RWPE2 (cell line): ENCODE results near the gene ARHGAP21.

ENCODE experiments used
- ATAC-seq: fragments of 200-7000 bp; cut with Tn5 transposase; 3 replicates; pipeline ENCODE4 v1.9.1; 2021; ENCODE audit warnings: low read depth
- DNase-seq: peaks from one replicate; pipeline ENCODE4 v3.0.0-alpha.2; 2020; ENCODE audit warnings: low spot score
- H3K27ac ChIP-seq: fragments of 450-650 bp; 2 replicates; pipeline ENCODE4 v1.5.1; 2017; ENCODE audit warnings: mild to moderate bottlenecking; ENCODE audit not compliant: poor library complexity, severe bottlenecking
- H3K27me3 ChIP-seq: fragments of 250-450 bp; sonication (Bioruptor Pico); 2 replicates; pipeline ENCODE4 v1.5.1; 2021; ENCODE audit warnings: mild to moderate bottlenecking, moderate library complexity; ENCODE audit not compliant: insufficient read depth, poor library complexity, severe bottlenecking
- H3K36me3 ChIP-seq: fragments of 250-450 bp; sonication (Bioruptor Pico); 2 replicates; pipeline ENCODE4 v1.5.1; 2020; ENCODE audit warnings: low read depth, mild to moderate bottlenecking, moderate library complexity
- H3K4me1 ChIP-seq: fragments of 250-450 bp; sonication (Bioruptor Pico); 2 replicates; pipeline ENCODE4 v1.5.1; 2021; ENCODE audit warnings: mild to moderate bottlenecking, moderate library complexity; ENCODE audit not compliant: insufficient read depth, poor library complexity, severe bottlenecking
- H3K4me3 ChIP-seq: fragments of 250-450 bp; sonication (Bioruptor Pico); 2 replicates; pipeline ENCODE4 v1.5.1; 2021; ENCODE audit warnings: mild to moderate bottlenecking, moderate library complexity; ENCODE audit not compliant: severe bottlenecking
- H3K9me3 ChIP-seq: fragments of 250-450 bp; sonication (Bioruptor Pico); 2 replicates; pipeline ENCODE4 v1.5.1; 2021; ENCODE audit warnings: mild to moderate bottlenecking, moderate library complexity; ENCODE audit not compliant: severe bottlenecking
- TF ChIP-seq, protein P1 (sequence below): fragments of 450-650 bp; IDR thresholded peaks from one replicate; pipeline ENCODE4 v1.5.1; 2017; ENCODE audit warnings: mild to moderate bottlenecking, moderate library complexity; ENCODE audit not compliant: poor library complexity, severe bottlenecking

The ARHGAP21 gene

DNA sequence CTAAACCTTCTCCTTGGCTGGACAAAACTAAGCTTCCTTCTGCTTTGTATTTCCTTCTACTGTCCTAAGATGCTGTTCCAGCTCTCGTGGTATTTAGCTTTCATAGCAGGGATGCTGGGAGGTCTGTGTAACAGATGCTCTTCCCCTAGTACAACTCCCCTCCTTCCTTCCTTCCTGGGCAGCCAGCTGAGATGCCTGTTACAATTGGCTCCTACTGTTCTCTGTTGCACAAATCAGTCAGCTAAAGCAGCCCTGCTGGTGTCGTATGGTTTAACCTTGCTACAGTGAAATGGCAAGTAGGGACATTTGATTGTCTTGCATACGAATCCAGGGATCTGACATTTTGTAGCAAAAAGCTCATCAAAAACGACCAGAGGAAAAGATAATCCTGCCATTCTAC is 143.8 kb downstream of the ARHGAP21 start:
- Histone ChIP-seq H3K9me3 (no peaks in the 10 kb centered on the region), H3K4me3 (no peak overlapping the region), H3K36me3 (no peaks in the 10 kb centered on the region; the same call in 1 of the 2 replicates), H3K27me3 (no peaks in the 10 kb centered on the region), H3K4me1 (no peaks in the 10 kb centered on the region), H3K27ac (no peak overlapping the region)
- no peak for ATAC-seq
- TF ChIP-seq, protein P1, sequence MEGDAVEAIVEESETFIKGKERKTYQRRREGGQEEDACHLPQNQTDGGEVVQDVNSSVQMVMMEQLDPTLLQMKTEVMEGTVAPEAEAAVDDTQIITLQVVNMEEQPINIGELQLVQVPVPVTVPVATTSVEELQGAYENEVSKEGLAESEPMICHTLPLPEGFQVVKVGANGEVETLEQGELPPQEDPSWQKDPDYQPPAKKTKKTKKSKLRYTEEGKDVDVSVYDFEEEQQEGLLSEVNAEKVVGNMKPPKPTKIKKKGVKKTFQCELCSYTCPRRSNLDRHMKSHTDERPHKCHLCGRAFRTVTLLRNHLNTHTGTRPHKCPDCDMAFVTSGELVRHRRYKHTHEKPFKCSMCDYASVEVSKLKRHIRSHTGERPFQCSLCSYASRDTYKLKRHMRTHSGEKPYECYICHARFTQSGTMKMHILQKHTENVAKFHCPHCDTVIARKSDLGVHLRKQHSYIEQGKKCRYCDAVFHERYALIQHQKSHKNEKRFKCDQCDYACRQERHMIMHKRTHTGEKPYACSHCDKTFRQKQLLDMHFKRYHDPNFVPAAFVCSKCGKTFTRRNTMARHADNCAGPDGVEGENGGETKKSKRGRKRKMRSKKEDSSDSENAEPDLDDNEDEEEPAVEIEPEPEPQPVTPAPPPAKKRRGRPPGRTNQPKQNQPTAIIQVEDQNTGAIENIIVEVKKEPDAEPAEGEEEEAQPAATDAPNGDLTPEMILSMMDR, result no peak
- DNase-seq, result no peak

DNA sequence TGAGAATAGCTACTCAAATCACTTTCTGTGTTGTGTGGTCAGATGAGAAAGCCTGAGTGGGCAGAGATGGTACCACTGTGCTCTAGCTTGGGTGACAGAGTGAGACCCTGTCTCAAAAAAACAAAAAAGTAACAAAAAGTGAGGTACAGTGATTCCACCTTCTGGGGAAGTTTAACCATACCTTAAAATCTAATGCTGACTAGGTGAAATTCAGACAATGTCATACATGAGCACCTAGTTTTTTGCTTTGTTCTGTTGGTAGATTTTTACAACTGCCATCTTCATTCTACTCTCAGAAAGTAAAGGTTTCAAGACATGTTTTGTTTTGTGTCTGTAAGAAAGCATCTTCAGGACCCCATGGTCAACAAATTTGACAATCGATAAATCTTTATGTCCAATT is 144.2 kb downstream of the ARHGAP21 start:
- DNase-seq (no peak), ATAC-seq (no peak)
- TF ChIP-seq, protein P1, result no peak
- no peaks in the 10 kb centered on the region for H3K4me1 ChIP-seq
- H3K9me3 ChIP-seq, result no peaks in the 10 kb centered on the region
- no peaks in the 10 kb centered on the region; the same call in 1 of the 2 replicates for H3K36me3 ChIP-seq
- H3K27ac ChIP-seq, result no peak overlapping the region
- H3K4me3 ChIP-seq, result no peak overlapping the region
- no peaks in the 10 kb centered on the region for H3K27me3 ChIP-seq

DNA sequence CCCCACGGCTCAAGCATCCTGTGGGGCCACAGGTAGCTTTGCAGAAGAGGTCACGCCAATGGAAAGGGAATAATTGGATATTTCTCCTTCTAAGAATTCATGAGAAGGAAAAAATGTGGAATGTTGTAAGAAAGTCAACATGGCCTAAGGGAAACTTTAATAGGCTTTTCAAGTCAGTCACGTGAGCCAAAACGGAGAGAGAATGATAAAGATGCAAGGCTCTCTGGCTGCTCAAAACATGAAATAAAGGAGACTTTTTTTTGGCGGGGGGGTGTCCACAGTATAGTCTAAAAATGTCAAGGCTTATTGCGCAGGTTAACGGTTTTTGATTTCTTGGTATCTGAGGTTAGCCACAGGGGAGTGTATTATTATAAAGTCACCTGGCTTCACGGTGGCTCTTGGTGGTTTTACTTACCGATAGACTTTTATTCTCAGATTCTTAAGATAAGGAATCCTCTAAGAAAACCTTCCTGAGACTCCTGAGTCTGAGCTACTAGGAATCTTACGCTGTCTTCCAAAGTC is 148.1 kb downstream of the ARHGAP21 start:
- no peaks in the 10 kb centered on the region for H3K36me3 ChIP-seq
- no peak for ATAC-seq

DNA sequence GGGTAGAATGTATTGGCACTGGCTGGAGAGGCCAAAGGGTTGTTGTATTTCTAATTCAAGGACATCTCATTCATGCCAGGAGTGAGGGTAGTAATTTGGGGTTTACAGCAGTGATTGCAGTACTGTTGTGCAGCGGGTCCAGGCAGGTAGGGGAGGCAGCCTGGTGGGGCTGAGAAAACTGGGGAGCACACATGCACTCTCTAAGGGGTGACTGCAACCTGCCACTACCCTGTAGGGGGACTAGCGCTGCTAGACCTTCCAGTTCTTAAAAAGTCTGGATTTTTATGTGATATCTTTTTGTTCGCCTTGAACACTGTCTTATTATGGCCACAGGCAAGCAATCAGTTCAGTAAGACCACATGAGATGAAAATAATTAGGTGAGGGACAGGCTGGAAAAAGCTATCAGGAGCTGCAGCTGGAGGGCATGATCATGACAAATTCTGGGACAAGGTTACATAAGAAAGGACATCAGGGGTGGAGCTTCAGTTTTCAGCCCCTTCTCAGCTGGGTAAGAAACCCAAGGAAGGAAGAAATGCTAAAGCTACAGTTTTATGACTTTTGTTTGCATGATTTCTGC is 149.0 kb downstream of the ARHGAP21 start:
- ATAC-seq, result no peak
- TF ChIP-seq, protein P1, result no peak
- Histone ChIP-seq H3K4me1 (no peaks in the 10 kb centered on the region), H3K27ac (no peak overlapping the region), H3K27me3 (no peaks in the 10 kb centered on the region), H3K36me3 (no peaks in the 10 kb centered on the region), H3K4me3 (no peak overlapping the region), H3K9me3 (no peaks in the 10 kb centered on the region)
- no peak for DNase-seq

More for the DNA sequence above, 148.1 kb downstream of the ARHGAP21 start:
- no peaks in the 10 kb centered on the region for H3K27me3 ChIP-seq
- no peak overlapping the region for H3K27ac ChIP-seq
- no peak for DNase-seq
- TF ChIP-seq, protein P1, result no peak
- H3K4me3 ChIP-seq, result no peak overlapping the region
- no peaks in the 10 kb centered on the region for H3K9me3 ChIP-seq
- no peaks in the 10 kb centered on the region for H3K4me1 ChIP-seq

DNA sequence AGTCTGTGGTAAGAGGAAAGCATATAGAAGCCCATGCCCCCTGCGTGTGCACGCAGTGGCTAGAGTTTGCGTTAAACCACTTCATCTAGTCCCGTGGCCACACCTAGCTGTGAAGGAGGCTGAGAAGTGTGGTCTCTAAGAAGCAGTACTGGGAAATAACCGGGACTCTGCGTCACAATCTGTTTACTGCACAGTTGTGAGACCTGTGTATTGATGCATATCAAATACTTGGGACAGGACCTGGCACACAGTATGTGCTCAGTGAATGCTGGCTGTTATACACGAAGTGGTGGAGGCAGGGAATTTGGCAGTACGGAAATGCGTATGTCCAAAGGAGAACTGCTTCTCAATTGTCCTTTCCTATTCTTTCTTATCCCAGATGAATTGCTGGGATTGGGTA is 149.5 kb downstream of the ARHGAP21 start:
- no peaks in the 10 kb centered on the region for H3K4me1 ChIP-seq
- TF ChIP-seq, protein P1, result no peak
- DNase-seq (no peak), ATAC-seq (no peak)
- H3K4me3 ChIP-seq, result no peak overlapping the region
- no peaks in the 10 kb centered on the region for H3K36me3 ChIP-seq
- H3K9me3 ChIP-seq, result no peaks in the 10 kb centered on the region
- H3K27me3 ChIP-seq, result no peaks in the 10 kb centered on the region
- H3K27ac ChIP-seq, result no peak overlapping the region
